UCSD-AML1 (cell line): Measurements from ENCODE around the gene CYSTM1.
A peak's percentile ranks its signal among the peaks of the same experiment; 100 is the strongest.

ENCODE experiments used
- DNase-seq: peaks from one replicate; lab custom pipeline; 2025; ENCODE audit not compliant: unreplicated experiment; lab: John Stamatoyannopoulos, UW

CYSTM1 gene

DNA sequence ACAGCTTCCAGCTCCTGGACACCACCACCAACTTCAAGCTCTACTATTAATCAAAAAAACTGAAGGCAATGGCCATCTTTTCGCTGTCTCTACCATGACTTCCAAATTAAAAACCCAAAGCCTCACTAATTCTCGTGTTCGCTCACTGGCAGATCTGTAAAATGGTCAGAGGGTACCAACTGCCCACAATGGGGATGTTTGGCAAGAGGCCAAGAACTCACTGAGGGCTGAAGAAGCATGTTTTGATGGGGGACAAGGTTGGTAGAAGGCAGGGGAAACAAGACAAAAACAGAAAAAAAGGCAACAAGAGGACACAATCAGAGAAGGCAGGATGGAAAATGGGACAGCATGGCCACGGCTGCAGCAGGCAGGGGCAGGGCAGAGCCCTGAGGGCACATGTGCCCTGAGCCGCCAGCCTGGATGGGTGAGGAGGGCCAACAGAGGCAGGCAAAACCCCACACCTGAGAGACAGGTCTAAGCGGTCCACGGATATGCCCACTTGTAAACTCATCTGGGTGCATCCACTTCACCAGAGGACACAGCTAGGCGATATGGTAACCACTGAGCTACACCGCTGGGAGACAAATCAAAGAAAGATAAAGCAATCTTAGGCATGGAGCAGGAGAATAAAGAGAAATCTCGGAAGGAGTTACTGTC is 77.6 kb downstream of the CYSTM1 start:
- DNase-seq, result no peak

DNA sequence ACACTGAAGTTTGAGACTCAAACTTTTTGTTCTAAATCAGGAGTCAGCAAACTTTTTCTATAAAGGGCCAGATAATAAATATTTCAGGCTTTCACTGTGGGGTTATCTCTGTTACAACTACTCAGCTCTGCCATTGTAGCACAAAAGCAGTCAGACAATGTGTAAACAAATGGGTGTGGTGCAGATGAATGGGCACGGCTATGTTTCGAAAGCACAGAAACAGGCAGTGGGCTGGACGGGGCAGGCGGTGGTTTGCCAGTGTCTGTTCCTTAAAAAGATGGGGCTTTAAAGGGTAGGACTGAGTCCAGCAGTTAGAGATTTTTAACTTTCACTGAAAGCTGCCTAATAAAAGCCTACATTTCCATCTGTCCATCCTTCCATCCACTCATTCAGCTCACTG is 79.0 kb downstream of the CYSTM1 start:
- DNase-seq, result no peak

DNA sequence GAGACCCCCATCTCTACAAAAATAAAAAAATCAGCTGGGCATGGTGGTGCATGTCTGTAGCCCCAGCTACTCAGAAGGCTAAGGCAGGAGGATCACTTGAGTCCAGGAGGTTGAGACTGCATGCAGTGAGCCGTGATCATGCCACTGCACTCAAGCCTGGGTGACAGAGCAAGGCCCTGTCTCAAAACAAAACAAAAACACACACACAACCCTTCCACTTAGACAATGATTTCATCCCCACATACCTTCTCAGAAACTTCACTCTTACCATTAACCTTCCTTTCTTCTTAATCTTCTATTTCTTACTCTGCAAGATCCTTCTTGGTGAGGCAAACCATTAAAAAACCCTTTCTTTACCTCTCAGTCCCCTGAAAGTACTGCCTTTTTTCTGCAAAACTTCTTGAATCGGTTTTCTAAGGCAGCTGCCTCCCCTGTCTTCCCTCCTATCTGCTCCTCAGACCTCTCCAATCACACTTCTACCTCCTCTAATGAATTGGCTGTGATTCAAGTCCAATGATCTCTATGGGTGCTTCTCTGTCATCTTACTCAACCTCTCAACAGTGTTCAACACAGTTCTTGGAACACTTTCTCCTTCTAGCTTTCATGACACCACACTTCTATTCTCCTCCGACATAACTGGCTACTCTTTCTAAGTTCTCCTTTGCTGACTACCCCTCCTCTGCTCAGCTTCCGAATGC is 80.6 kb downstream of the CYSTM1 start:
- DNase-seq, result no peak

DNA sequence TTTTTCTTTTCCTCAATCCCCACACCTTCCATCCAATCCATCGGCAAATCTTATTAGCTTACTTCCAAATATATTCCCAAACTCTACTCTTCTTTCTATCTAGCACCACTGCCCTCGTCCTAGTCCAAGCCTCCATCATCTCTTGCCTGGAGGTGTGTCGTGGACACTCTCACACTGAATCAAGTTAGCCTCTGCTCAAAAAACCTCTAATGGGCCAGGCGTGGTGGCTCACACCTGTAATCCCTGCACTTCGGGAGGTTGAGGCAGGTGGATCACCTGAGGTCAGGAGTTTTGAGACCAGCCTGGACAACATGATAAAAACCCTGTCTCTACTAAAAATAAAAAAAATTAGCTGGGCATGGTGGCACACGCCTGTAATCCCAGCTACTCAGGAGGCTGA is 81.7 kb downstream of the CYSTM1 start:
- no peak for DNase-seq

DNA sequence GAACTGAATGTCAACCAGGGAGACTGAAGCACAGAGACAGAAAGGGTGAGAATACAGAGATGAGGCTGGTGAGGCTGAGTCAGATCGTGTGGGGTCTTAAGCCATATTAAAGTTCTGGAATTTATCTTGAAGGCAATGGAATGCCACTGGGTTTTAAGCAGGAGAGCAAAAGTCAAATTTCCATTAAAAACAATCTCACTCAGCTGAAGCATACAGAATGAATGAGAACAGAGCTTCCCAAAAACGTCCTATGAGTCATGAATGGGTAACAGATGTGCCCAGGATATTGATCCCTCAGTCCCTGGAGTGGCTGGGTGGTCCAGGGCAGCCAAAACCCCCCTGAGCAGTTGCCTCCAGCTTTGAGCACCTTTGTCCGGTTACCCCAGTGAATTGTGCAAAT is 83.0 kb downstream of the CYSTM1 start:
- no peak for DNase-seq

DNA sequence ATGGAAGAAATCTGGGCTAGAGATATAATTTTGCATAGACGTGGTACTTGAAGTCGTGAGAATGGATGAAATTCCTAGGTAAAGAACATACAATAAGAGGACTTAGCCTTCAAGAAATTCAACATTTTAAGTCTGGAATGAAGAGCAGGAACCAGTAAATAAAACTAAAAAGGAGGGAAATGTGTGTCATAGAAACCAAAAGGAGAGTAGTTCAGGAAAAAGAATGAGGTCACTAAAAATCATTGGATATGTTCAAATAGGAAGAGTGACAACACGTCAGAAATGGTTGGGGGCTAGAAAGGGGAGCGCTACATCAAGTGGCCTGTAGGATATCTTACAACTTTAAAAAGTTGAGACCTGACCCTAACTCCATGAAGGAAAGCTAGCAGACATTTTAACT is 83.9 kb downstream of the CYSTM1 start:
- no peak for DNase-seq

DNA sequence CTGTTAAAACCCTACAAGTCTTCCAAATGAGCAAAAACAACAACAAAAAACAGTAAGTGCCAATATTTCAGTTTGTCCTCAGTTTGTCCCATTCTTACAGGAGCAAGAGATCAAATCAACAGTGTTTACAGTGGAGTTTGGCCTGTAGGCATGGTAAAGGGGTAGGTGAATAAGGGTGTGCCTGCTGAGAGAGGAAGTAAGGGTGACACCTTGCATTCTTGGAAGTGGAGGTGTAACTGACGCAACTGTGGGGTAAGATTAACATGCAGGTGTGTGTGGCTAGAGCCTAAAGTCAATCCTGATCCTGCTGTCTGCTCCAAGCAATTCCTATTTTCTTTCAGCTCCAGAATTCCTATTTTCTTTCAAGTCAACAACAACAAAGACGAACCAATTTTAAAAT is 84.5 kb downstream of the CYSTM1 start:
- no peak for DNase-seq

DNA sequence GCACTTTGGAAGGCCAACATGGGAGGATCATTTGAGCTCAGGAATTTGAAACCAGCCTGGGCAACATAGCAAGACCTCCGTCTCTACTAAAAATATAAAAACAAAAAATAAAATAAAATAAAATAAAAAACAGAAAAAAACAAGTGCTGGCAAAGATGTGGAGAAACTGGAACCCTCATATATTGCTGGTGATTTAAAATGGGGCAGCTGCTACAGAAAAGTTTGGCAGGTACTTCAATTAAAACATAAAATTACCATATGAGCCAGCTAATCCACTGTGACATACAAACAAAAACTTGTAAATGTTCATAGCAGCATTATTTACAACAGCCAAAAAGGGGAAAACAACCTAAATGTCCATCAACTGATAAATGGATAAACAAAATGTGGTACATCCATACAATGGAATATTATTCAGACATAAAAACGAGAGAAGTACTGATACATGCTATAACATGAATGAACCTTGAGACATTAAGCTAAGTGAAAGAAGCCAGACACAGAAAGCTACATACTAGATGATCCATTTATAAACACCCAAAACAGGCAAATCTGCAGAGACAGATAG is 85.2 kb downstream of the CYSTM1 start:
- no peak for DNase-seq

DNA sequence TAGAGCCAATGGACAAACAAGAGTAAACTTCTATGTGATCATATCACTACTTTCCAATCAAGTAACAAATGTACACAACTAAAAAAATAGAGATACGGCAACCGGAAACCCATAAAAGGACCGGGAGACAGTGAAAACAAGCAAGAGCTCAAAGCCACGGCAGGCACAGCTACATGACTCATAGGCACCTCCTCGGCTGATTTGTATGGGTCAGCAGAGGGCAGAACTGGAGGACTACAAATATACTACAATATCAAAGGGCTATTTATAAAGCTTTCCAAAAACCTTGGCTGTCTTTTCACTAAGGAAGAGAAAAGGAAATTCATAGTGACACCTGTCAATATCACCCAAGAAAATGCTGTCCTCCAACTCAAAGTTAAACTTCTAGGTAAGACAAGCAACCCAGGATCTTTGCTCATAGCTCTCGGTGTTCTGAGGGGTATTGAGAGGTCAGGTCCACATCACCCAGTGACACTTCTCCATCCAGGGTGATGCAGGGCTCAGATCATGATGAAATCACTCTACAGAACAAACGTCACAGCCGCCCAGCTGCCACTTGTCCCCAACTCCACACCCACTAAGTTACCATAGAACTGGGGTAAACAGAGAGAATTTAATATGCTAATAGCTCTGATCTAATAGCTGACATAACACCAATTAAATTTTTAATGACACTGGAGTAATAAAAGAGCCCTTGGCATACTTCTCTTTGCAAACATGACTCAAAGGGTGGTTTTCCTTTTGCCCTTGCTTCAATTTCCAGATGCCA is 86.6 kb downstream of the CYSTM1 start:
- no peak for DNase-seq

DNA sequence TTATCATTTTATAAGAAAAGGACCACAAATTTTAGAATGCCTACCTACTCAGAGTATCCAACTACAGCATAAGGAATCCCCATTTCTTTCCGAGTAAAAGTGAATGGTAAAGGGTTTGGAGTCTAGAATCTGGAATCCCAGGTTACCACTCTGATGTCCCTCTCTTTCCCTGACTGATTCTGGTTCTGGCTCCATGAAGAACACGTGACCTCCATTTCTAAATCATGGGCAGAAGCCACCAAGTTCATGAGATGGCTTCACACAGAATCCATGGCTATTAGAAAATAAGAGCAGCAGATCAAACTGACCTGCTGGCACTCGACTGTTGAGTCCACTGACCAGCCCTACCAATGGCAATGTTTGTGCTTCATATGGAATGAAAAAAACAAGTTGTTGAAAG is 87.2 kb downstream of the CYSTM1 start:
- DNase-seq, result no peak

DNA sequence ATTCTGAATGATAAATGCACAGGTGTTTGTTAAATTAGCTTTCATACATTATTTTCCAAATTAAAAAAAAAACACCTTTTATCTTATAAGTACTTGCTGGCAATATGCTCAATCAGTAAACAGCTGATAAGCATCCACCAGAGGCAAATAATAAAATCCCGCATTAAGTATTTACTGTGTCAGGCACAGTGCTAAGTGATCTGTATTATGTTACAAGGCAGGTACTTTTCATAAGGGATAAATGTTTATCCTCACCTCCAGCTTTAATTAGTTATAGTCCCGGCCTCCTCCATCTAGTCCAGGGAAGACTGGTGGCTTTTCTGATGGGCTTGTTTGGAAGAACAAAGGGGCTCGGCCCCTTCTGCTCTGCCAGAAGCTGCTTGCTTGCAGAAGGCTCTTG is 87.9 kb downstream of the CYSTM1 start:
- no peak for DNase-seq

DNA sequence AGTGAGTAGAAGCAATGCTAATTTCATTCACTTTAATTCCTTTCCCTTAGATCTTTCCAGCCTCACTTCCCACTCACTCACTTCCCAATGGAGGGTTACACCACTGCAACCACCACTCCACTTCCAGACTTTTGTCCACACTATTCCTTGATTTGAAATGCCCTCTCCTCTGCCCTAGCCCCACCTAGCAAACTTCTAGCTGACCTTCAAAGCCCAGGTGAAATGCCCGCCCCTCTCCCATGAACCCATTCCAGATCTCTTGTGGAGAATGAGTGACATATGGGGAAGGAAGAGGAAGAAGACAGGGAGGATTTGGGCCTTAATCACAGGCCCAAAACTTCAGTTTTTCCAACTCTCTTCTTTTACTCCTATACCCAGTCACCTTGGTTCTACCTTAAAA is 90.9 kb downstream of the CYSTM1 start:
- DNase-seq, result no peak

DNA sequence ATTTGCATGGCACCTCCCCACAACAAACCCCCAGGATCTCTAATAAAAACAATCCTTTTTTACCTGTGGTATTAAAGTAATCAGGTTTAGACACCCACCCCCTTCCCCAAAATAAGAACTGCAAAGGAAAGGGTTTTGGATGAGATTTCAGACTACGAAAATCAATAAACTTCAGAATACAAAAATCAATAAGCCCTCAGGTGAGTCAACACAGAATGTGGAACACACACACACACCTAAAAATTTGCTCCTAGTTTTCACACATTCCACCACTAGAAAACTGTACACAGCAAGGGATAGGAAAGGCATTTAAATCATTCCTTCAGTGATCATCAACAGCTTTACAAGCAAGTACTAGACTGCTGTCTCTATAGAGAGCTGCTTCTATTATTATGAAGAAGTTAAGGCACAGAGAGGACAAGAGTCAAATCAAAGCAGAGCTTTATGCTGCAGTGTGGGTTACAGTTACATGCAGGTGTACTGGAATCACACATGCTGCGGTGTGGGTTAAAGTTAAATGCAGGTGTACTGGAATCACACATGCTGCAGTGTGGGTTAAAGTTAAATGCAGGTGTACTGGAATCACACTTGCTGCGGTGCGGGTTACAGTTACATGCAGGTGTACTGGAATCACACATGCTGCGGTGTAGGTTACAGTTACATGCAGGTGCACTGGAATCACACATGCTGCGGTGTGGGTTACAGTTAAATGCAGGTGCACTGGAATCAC is 91.6 kb downstream of the CYSTM1 start:
- DNase-seq, result no peak

DNA sequence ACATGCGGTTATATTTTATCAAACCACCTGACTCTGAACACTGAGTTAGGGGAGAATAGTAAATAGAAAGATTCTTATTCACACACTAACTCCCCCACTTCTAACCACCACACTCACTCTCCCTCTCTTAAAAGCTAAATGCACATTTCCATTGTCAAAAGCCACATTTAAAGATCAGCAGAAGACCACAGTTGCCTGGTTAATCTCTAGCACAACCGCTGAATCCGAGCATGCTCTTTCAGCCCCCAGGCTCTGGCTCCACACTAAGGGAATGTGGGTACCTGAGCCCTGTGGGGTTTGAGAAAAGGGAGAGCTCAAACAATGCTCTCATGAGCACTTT is 92.2 kb downstream of the CYSTM1 start:
- no peak for DNase-seq

DNA sequence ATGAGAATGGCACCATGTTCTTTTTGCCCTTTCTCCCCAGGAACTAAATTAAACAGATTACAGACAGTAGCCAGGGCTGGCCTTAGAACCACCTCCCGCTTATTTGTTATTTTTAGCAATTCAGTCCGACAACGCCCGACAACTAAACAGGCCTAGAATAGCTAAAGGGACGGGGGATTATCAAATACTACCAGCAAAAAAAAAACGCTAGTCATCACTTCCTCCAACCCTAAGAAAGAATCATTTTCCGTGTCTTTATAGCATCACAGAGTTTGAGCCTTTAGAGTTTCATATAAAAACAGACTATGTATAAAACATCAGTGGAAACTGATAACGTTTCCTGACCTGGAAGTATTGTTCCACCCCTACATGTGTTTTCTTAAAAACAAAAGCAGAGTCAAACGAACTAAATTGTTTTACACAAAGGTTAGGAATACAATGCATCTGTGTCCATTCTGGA is 92.6 kb downstream of the CYSTM1 start:
- no peak for DNase-seq

DNA sequence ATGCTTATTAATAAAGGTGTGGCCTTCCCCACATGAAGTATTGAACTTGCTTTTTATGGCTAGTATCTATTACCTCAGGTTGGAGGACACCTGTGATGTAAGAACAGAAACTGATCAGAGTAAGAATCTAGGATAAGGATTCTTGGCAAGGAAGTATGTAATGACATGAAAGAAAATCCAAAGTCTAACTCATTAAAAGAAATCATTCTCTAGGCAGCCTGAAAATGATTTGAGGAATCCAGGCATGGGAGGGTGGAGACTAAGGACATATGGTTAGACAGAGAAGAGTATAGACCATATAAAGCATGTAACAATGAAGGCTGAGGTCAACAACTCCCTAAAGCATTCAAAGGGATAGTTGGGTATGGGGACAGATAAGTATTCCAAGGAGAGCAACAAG is 95.0 kb downstream of the CYSTM1 start:
- no peak for DNase-seq

DNA sequence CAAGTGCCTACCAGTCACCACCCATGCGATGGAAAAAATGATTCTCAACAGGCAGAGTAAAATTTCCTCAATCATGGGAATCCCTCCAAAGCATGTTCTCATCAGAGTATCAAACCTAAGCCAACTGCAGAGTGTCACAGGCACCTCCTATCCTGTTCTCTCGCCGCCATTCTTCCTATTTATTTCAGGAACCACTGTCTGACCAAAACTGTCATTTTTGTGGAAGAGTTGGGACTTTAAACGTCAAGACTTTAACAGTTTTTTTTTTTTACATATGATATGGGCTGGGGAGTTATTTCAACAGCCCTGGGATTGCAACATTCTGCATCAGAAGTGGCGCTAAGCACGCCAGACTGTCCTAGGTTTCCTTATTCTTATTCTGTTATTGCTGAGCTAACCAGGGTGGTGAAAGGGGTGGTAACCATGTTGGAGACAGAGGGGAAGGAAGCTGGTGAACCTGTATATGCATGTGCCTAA is 98.5 kb downstream of the CYSTM1 start:
- peak; percentile 20 for DNase-seq

DNA sequence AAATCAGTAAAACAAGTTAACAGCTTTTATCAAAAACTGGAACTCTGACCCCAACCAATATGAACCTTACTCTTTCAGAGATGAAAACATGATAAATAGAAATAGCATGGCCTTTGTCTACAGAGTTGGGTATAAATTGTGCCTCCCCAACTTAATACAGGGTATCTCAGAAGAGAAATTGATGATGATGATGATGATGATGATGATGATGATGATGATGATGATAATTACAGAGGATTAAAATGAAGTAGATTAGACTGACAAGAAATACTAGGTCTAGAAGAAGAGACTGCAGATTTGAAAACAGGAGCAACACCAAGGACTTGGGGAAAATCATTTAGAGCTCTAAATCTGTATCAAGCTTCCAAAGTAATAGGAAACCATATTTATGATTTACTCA is 100.8 kb downstream of the CYSTM1 start:
- no peak for DNase-seq

DNA sequence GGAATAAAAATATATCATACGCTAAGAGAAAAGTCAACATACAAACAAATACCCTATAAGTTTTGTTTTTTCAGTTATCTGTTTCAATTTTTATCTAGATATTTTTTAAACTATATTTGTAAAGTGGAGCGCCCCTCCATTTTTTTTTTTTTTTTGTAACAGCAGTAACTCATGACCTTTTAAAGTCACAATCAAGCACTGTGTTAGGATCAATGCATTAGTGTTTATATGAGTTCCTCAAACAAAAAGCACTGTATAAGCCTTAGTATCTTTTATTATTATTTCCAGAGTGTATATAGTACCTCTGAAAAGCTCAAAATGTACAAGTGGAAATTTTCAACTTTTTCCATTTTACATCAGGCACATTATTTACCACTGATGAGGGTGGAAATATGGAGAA is 107.3 kb downstream of the CYSTM1 start:
- no peak for DNase-seq

DNA sequence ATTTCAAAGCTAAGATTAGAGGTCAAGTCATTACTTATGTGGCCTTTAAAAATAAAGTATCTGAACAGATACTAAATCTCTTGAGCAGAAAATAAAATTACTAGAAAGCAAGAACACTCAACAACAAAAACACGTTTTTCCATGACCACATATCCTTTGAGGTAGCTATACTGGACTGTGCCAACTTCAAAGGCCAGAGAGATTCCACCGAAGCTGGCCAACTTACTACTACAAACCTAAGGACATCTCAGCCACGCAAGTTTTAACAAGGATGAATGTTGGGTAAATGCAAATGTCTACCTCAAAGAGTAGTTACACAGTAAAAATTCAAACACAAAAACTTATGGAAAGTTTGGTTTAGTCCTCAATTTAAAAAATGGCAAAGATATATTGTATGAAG is 109.0 kb downstream of the CYSTM1 start:
- DNase-seq, result no peak

DNA sequence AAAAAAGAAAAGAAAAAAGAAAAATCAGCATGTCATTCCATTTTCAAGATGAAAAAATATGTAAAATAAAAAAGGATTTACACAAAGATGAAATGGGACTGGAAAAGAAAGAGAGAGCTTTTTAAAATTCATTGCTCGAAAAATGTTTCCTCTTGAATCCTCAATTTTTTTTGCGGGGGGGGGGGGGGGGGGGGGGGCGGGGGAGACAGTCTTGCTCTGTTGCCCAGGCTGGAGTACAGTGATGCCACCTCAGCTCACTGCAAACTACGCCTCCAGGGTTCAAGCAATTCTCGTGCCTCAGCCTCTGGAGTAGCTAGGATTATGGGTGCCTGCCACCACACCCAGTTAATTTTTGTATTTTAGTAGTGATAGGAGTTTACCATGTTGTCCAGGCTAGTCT is 111.4 kb downstream of the CYSTM1 start:
- no peak for DNase-seq
